ENCODE data around the gene AURKB.

- TF ChIP-seq CTCF (conservative IDR thresholded peaks at IDR 0.05; ENCODE audit: low read depth, low read length) = no peak
- TF ChIP-seq EZH2 (IDR thresholded peaks at IDR 0.05; ENCODE audit: borderline replicate concordance, low read depth, low read length, poor library complexity, severe bottlenecking) = no peak
Observed at GRCh38 chr17:8163978-8164814, 46.2 kb downstream of the AURKB start.

All from A673 (cell line).